ENCODE measurements around the gene CHST15.

DNA sequence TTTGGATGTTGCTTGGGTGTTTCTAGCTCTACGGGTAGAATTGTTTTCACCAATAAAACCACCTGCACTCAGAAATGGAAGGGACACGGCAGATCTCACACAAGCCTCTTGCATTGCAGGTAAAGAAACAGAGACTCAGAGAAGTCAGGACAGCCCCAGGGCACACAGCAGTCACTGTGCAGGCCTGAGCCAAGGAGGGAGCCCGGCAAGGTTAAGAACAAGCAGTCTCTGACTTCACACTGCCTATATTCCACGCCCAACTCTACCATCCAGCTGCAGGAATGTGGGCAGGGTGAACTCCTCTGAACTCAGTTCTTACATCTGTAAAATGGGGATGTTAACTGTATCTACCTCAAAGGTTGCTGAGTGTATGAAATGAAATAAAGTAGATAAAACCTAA lies 15.4 kb downstream of the CHST15 start:
- TF ChIP-seq EZH2 (IDR thresholded peaks at IDR 0.05; ENCODE audit: borderline replicate concordance, low read depth, low read length, severe bottlenecking) (no peak), CTCF (IDR thresholded peaks at IDR 0.05; ENCODE audit: borderline replicate concordance, extremely low read depth, low read length, poor library complexity, severe bottlenecking) (no peak)
